22Rv1 (cell line): Measurements from ENCODE around the gene CERT1.
"Not testable (repeated sequence)": the region's sequence is repeated elsewhere in the genome, so short reads cannot be mapped to it uniquely, and the experiment has no call there.

ENCODE experiments used
- H3K27ac ChIP-seq: fragments of 450-650 bp; 2 replicates; pipeline ENCODE4 v1.5.1; 2017
- CTCF ChIP-seq: fragments of 450-650 bp; IDR thresholded peaks from 2 replicates; pipeline ENCODE4 v1.5.1; 2017; ENCODE audit warnings: mild to moderate bottlenecking
- ZFX ChIP-seq: fragments of 450-650 bp; IDR thresholded peaks from 2 replicates; pipeline ENCODE4 v1.6.1; 2017; ENCODE audit warnings: antibody characterized with exemption, borderline replicate concordance

CERT1 gene

GRCh38 chr5:75550597-75550996 lies 39.2 kb upstream of the CERT1 start:
- no peak overlapping the region for H3K27ac ChIP-seq
- TF ChIP-seq ZFX (no peak), CTCF (no peak)

GRCh38 chr5:75547812-75548211 lies 36.4 kb upstream of the CERT1 start:
- H3K27ac ChIP-seq = no peak overlapping the region
- TF ChIP-seq ZFX (no peak), CTCF (no peak)

GRCh38 chr5:75546830-75547229 lies 35.4 kb upstream of the CERT1 start:
- no peak overlapping the region for H3K27ac ChIP-seq
- no peak for TF ChIP-seq CTCF
- no peak for TF ChIP-seq ZFX

- TF ChIP-seq CTCF (no peak), ZFX (no peak)
These were observed 33.7 kb upstream of the CERT1 start for GRCh38 chr5:75545131-75545530.

GRCh38 chr5:75538211-75538610 lies 26.8 kb upstream of the CERT1 start:
- TF ChIP-seq ZFX = no peak

More at GRCh38 chr5:75545131-75545530, 33.7 kb upstream of the CERT1 start:
- no peak overlapping the region for H3K27ac ChIP-seq

GRCh38 chr5:75536694-75537360 lies 25.4 kb upstream of the CERT1 start:
- H3K27ac ChIP-seq = no peak overlapping the region
- TF ChIP-seq CTCF = no peak
- TF ChIP-seq ZFX = no peak

More at GRCh38 chr5:75538211-75538610, 26.8 kb upstream of the CERT1 start:
- no peak overlapping the region for H3K27ac ChIP-seq

- no peak for TF ChIP-seq ZFX
- no peak for TF ChIP-seq CTCF
- no peak overlapping the region for H3K27ac ChIP-seq
These were observed 24.7 kb upstream of the CERT1 start for GRCh38 chr5:75536147-75536546.

GRCh38 chr5:75534734-75535133 lies 23.3 kb upstream of the CERT1 start:
- TF ChIP-seq CTCF = no peak

GRCh38 chr5:75533716-75534115 lies 22.3 kb upstream of the CERT1 start:
- H3K27ac ChIP-seq = not testable (repeated sequence)

More at GRCh38 chr5:75534734-75535133, 23.3 kb upstream of the CERT1 start:
- no peak overlapping the region for H3K27ac ChIP-seq
